B cell (primary cell): ENCODE results near the gene EDN1. TPM values are rescaled to one million over a fixed set of nuclear protein-coding genes. Genes with fewer than 3 reads are reported as not detected.

Source experiments
- ATAC-seq: fragments of 200-7000 bp; cut with Tn5 transposase; one replicate; pipeline ENCODE4 v1.10.0; 2021; ENCODE audit warnings: low read depth, mild to moderate bottlenecking, moderate number of reproducible peaks, moderate library complexity
- CTCF ChIA-PET: fragments of 350-600 bp; sonication (Branson Sonifier 250); formaldehyde crosslinking; loops from one replicate; lab custom pipeline; 2021; ENCODE audit warnings: antibody characterized with exemption, inconsistent platforms; lab: Charles Lee
- POLR2A ChIA-PET: fragments of 350-600 bp; sonication (Branson Sonifier 250); formaldehyde crosslinking; loops from one replicate; lab custom pipeline; 2021; ENCODE audit warnings: antibody characterized with exemption; lab: Charles Lee
- DNase-seq: peaks from one replicate; pipeline ENCODE4 v3.0.0; 2013
- H2AFZ ChIP-seq: 2 replicates; pipeline ENCODE4 v1.6.1; 2012; ENCODE audit warnings: mild to moderate bottlenecking, low read depth, low read length; ENCODE audit not compliant: insufficient read depth, poor library complexity, severe bottlenecking
- H3K27ac ChIP-seq, 2 donors: 1 replicate in 1 of 2; 2 replicates in 1 of 2; pipeline ENCODE4 v1.5.1; 2012 to 2013; ENCODE audit warnings: low read length in 2 of 2, mild to moderate bottlenecking in 2 of 2, moderate library complexity in 1 of 2
- H3K27me3 ChIP-seq, 4 experiments: fragments of 200-600 bp in 1 of 4; sonication (generic) in 1 of 4; replicated peaks in 1 of 4; 1 replicate in 2 of 4; 2 replicates in 2 of 4; pipeline versions ENCODE4 v1.6.1 to v1.7.0; 2013 to 2016; ENCODE audit warnings: low read length in 3 of 4, mild to moderate bottlenecking in 2 of 4, mixed read lengths in 1 of 4, moderate library complexity in 1 of 4; ENCODE audit not compliant: insufficient read depth in 4 of 4, control insufficient read depth in 3 of 4; ENCODE audit errors: control extremely low read depth in 1 of 4
- H3K36me3 ChIP-seq, 2 experiments: replicated peaks in 1 of 2; 1 replicate in 1 of 2; 2 replicates in 1 of 2; pipeline versions ENCODE4 v1.6.1 to v1.7.1; 2013; ENCODE audit warnings: low read length in 1 of 2; ENCODE audit not compliant: insufficient read depth in 2 of 2, control insufficient read depth in 1 of 2; ENCODE audit errors: control extremely low read depth in 1 of 2, extremely low read depth in 1 of 2
- H3K4me1 ChIP-seq, 2 donors: fragments of 200-600 bp in 1 of 2; sonication (generic) in 1 of 2; 1 replicate in 1 of 2; 2 replicates in 1 of 2; pipeline versions ENCODE4 v1.5.1 to v1.6.1; 2013 to 2017; ENCODE audit warnings: low read length in 2 of 2; ENCODE audit not compliant: control insufficient read depth in 2 of 2, insufficient read depth in 2 of 2
- H3K4me2 ChIP-seq: replicated peaks from 2 replicates; pipeline ENCODE3; 2012; ENCODE audit warnings: mild to moderate bottlenecking, low read depth, low read length; ENCODE audit not compliant: poor library complexity, severe bottlenecking
- H3K4me3 ChIP-seq, 5 experiments: fragments of 200-600 bp in 1 of 5; sonication (generic) in 1 of 5; 1 replicate in 3 of 5; 2 replicates in 2 of 5; pipeline versions ENCODE4 v1.5.1 to v1.7.0; 2011 to 2016; ENCODE audit warnings: low read length in 4 of 5, mild to moderate bottlenecking in 4 of 5, low read depth in 2 of 5, control low read depth in 1 of 5, moderate library complexity in 1 of 5; ENCODE audit not compliant: insufficient read depth in 1 of 5; ENCODE audit errors: control extremely low read depth in 1 of 5, extremely low read depth in 1 of 5
- H3K79me2 ChIP-seq: fragments of 200-600 bp; sonication (generic); one replicate; pipeline ENCODE4 v1.6.0; 2016; ENCODE audit warnings: low read length; ENCODE audit not compliant: control insufficient read depth, insufficient read depth
- H3K9ac ChIP-seq: fragments of 200-600 bp; sonication (generic); 2 replicates; pipeline ENCODE4 v1.6.1; 2017; ENCODE audit warnings: mild to moderate bottlenecking, low read length, moderate library complexity
- H3K9me3 ChIP-seq, 3 donors: one replicate each; pipeline versions ENCODE4 v1.6.1 to v1.7.1; 2013; ENCODE audit warnings: low read length in 2 of 3; ENCODE audit not compliant: control insufficient read depth in 2 of 3, insufficient read depth in 1 of 3; ENCODE audit errors: control extremely low read depth in 1 of 3
- H4K20me1 ChIP-seq: 2 replicates; pipeline ENCODE4 v1.6.0; 2012; ENCODE audit warnings: mild to moderate bottlenecking, low read length; ENCODE audit not compliant: insufficient read depth, control insufficient read depth, poor library complexity, severe bottlenecking
- H3K27ac Mint-ChIP-seq: one replicate; pipeline ENCODE4 v1.8.0; 2021; ENCODE audit warnings: mixed read lengths
- H3K27me3 Mint-ChIP-seq: one replicate; pipeline ENCODE4 v1.8.0; 2021; ENCODE audit warnings: mixed read lengths
- H3K4me1 Mint-ChIP-seq: one replicate; pipeline ENCODE4 v1.8.0; 2021; ENCODE audit warnings: mixed read lengths
- H3K4me3 Mint-ChIP-seq: one replicate; pipeline ENCODE4 v1.8.0; 2021; ENCODE audit warnings: mixed read lengths
- H3K9me3 Mint-ChIP-seq: one replicate; pipeline ENCODE4 v1.8.0; 2022; ENCODE audit warnings: mixed read lengths; ENCODE audit not compliant: insufficient read depth
- CTCF ChIP-seq: fragments of 200-600 bp; IDR thresholded peaks from one replicate; pipeline ENCODE4 v1.8.0; 2022; ENCODE audit warnings: antibody characterized with exemption, mild to moderate bottlenecking
- EZH2 ChIP-seq: IDR thresholded peaks from 2 replicates; pipeline ENCODE4 v1.6.1; 2012; ENCODE audit warnings: borderline replicate concordance, low read depth, mild to moderate bottlenecking, moderate library complexity, low read length; ENCODE audit not compliant: insufficient read depth, poor library complexity, severe bottlenecking
- WGBS: methylation state at CpG from one replicate; pipeline ENCODE4 v1.1.5; 2013; ENCODE audit warnings: missing lambda C conversion rate; ENCODE audit not compliant: insufficient coverage; 5-methylcytosine and 5-hydroxymethylcytosine counted together
- intact Hi-C: fragments of 100-400 bp; cut with micrococcal nuclease; formaldehyde crosslinking; loops from one replicate; pipeline ENCODE4 v1.10.0; 2022
- polyA plus RNA-seq: library from polyadenylated mRNA; depleted of rRNA; stranded (reverse); fragments of >200 nt; gene quantifications from 2 replicates; pipeline ENCODE4 v1.2.3, GENCODE V29; 2012
- total RNA-seq, 2 donors: library from RNA; stranded (reverse); fragments of 120-200 nt in 1 of 2; gene quantifications; 1 replicate in 1 of 2; 2 replicates in 1 of 2; pipeline versions ENCODE4 v1.2.3 to v1.2.4, GENCODE V29; 2013 to 2022

The EDN1 gene
- total and polyA plus RNA-seq, 2 donors (not counting 1 experiment from before 2014, with no cell fraction given) = 1.4 to 2.1 TPM

GRCh38 chr6:12288914-12289313 lies 1.2 kb upstream of the EDN1 start:
- Mint-ChIP-seq H3K27me3 (peaks cover 38% of the 10 kb centered on the region), H3K4me1 (peaks cover 17% of the 10 kb centered on the region), H3K27ac (no peak overlapping the region), H3K4me3 (peak overlapping the region; percentile 89), H3K9me3 (no peaks in the 10 kb centered on the region)
- Histone ChIP-seq H3K36me3 (no peaks in the 10 kb centered on the region), H3K27me3 (peaks cover 0 to 31% (median 18%) of the 10 kb centered on the region in 4 experiments), H3K9ac (peak overlapping the region; percentile 57), H2AFZ (no peak overlapping the region), H3K27ac (no peak overlapping the region), H3K79me2 (no peaks in the 10 kb centered on the region), H4K20me1 (no peaks in the 10 kb centered on the region), H3K4me1 (peaks cover 7 to 14% of the 10 kb centered on the region in 2 donors), H3K4me2 (peak overlapping the region; percentile 71), H3K9me3 (no peaks in the 10 kb centered on the region), H3K4me3 (no peak overlapping the region)
- DNase-seq (no peak), ATAC-seq (no peak)
- TF ChIP-seq EZH2 (no peak), CTCF (no peak)
- intact Hi-C loops = loop anchor here (1.0 kb wide), 2 partner anchors 55 to 634 kb away; no protein-coding TSS in a partner anchor
- POLR2A ChIA-PET = no interaction called here
- WGBS = 100% methylated on average over 2 of the region's 3 CpGs
- CTCF ChIA-PET = interaction anchor here (0.6 to 2.7 kb wide), 15 partner anchors 8 to 633 kb away, joined by 3 to 42 read pairs (median 5); no protein-coding TSS in a partner anchor

DNA sequence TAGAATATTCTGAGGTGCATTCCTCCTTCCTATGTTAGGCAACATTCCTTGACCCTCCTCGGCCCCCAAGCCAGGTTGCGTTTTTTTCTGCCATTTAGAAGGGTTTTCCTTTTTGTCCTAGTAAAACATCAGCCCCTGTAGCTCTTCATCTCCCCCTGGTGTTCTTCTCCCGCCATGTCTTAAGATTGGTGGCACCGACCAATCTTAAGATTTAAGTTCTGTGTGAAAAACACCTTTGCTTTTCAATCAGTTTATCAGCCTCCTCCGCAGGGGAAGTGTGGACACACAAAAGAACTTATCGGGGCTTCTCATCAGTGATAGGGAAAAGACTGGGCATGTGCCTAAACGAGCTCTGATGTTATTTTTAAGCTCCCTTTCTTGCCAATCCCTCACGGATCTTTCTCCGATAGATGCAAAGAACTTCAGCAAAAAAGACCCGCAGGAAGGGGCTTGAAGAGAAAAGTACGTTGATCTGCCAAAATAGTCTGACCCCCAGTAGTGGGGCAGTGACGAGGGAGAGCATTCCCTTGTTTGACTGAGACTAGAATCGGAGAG lies 719 bp upstream of the EDN1 start:
- peaks cover 42% of the 10 kb centered on the region for H3K27me3 Mint-ChIP-seq
- H3K4me1 Mint-ChIP-seq = peaks cover 17% of the 10 kb centered on the region
- Histone ChIP-seq H3K27ac (no peak overlapping the region), H3K4me2 (peak overlapping the region; percentile 71), H3K79me2 (no peaks in the 10 kb centered on the region), H3K27me3 (peaks cover 0 to 31% (median 18%) of the 10 kb centered on the region in 4 experiments), H3K4me1 (peaks cover 7 to 14% of the 10 kb centered on the region in 2 donors), H4K20me1 (no peaks in the 10 kb centered on the region), H3K4me3 (peak overlapping the region; percentile 32 to 87 (median 55)), H3K9ac (peak overlapping the region; percentile 57), H2AFZ (peak overlapping the region; percentile 62), H3K9me3 (no peaks in the 10 kb centered on the region), H3K36me3 (no peaks in the 10 kb centered on the region)
- ChIA-PET CTCF (interaction anchor here (0.6 to 2.7 kb wide), 21 partner anchors 9 to 634 kb away, joined by 3 to 42 read pairs (median 5); no protein-coding TSS in a partner anchor), POLR2A (no interaction called here)
- ATAC-seq = peak; percentile 51
- 2% methylated on average over 6 of the region's 13 CpGs for WGBS
- H3K27ac Mint-ChIP-seq = no peak overlapping the region
- intact Hi-C loops = loop anchor here (1.0 kb wide), 2 partner anchors 55 to 634 kb away; no protein-coding TSS in a partner anchor
- H3K9me3 Mint-ChIP-seq = no peaks in the 10 kb centered on the region
- DNase-seq = peak; percentile 64
- TF ChIP-seq EZH2 (no peak), CTCF (peak; percentile 85)
- H3K4me3 Mint-ChIP-seq = peak overlapping the region; percentile 89
